GM13977 (cell line): ENCODE data around the gene MLLT10.

ENCODE experiments used
- DNase-seq: peaks from one replicate; pipeline ENCODE4 v3.0.0; 2012; ENCODE audit warnings: low spot score
- in situ Hi-C: fragments of 300-500 bp; cut with MboI; formaldehyde crosslinking; loops from one replicate; pipeline ENCODE4 v1.12.0; 2022; ENCODE audit warnings: low sequenced_read_pairs, low pct_unique_long_range_greater_than_20kb, mixed read lengths, inconsistent platforms; ENCODE audit not compliant: unreplicated experiment
- TF ChIP-seq, protein P1 (sequence below): IDR thresholded peaks from 2 replicates; pipeline ENCODE4 v1.5.1; 2012; ENCODE audit warnings: mild to moderate bottlenecking, control low read depth; ENCODE audit not compliant: insufficient read depth; ENCODE audit errors: extremely low read depth, missing control alignments

The MLLT10 gene

DNA sequence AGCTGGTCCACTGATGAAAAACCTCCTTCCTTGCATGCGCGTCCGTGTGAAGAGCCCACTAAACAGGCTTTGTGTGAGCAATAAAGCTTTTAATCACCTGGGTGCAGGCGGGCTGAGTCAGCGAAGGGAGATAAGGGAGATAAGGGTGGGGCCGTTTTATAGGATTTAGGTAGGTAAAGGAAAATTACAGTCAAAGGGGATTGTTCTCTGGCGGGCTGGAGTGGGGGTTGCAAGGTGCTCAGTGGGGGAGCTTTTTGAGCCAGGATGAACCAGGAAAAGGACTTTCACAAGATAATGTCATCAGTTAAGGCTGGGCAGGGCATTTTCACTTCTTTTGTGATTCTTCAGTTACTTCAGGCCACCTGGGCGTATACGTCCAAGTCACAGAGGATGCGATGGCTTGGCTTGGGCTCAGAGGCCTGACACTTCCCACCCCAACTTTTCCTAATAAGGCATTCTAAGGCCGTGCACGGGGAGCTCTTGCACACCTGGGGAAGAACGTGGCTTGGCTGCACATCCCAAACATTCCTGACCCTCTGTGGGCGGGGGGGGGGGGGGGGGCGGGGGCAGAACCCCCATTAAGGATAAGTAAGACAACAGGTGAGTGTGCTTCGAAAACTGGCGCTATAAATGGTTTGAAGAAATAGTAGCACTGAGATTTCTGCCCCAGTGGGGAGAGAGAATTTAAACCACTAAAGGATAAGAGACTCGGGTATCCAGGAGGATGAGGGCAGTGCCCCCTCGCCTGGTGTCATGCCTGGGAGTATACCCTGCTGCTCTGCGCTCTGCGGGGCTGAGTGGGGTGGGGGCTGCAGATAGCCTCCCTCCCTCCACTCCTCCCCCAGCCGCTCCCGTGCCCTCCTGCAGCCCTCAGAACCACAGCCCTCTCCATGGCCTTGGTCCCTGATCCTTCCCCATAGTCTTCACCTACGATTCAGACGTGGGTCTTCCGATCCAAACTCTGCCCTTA is 217.6 kb downstream of the MLLT10 start:
- TF ChIP-seq, protein P1, sequence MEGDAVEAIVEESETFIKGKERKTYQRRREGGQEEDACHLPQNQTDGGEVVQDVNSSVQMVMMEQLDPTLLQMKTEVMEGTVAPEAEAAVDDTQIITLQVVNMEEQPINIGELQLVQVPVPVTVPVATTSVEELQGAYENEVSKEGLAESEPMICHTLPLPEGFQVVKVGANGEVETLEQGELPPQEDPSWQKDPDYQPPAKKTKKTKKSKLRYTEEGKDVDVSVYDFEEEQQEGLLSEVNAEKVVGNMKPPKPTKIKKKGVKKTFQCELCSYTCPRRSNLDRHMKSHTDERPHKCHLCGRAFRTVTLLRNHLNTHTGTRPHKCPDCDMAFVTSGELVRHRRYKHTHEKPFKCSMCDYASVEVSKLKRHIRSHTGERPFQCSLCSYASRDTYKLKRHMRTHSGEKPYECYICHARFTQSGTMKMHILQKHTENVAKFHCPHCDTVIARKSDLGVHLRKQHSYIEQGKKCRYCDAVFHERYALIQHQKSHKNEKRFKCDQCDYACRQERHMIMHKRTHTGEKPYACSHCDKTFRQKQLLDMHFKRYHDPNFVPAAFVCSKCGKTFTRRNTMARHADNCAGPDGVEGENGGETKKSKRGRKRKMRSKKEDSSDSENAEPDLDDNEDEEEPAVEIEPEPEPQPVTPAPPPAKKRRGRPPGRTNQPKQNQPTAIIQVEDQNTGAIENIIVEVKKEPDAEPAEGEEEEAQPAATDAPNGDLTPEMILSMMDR = no peak
- DNase-seq = no peak
- in situ Hi-C loops = no loop called here

DNA sequence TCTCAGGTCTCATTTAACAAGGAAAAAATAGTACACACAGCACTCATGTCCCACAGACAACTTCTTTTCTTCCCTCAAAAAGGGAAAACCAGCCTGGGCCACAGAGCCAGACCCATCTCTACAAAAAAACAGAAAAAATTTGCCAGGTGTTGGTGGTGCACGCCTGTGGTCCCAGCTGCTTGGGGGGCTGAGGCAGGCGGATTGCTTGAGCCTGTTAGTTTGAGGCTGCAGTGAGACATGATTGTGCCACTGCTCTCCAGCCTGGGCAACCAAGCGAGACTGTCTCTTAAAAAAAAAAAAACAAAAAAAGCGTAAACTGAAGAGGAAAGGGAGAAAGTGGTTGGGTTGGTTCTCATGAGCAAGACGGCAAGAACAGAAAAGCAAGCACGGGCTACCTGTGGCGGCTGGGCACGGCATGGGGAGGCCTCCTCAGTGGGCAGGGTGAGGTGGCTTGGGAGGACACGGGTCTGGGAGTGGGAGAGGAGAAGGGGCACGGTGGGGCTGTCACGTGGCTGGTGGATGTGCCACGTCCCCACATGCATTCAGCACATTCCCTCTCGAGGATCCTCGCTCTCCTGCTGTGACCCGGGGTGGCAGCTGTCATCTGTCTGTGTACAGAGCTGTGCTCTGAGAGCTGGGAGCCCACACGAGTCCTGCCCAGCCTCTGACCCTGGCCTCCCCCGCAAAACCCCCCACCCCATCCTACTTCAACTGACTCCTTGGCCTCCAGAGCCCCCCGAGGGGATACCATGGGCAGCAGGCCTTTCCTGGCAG is 219.7 kb downstream of the MLLT10 start:
- no peak for DNase-seq
- in situ Hi-C loops = no loop called here
- TF ChIP-seq, protein P1 = no peak

DNA sequence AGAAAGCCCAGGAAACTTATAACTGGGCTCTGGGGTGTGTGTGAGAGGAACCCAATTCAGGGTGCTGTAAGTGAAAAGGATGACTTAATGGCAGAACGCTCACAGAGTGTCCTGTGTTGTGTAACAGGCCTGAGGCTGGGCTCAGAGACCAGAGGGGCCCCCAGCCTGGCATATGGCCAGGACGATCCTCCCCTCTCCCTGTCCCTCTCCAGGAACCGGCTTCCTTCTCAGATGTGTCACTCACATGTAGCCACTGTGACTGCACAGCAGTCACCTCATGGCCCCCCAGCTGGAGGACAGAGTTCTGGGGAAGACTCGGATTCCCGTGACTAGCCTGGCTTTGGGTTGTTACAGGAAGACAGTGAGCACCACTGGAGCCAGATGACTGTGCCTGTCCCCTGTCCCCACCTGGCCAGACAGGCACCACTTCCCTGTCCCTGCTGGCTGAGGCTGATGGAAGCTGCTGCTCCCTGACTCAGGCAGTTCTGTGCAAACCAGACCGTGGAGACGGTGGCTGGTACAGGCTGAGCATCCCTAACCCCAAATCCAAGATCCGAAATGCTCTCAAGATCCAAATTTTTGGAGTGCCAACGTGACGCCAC is 220.5 kb downstream of the MLLT10 start:
- no peak for DNase-seq
- in situ Hi-C loops = no loop called here
- TF ChIP-seq, protein P1 = no peak

DNA sequence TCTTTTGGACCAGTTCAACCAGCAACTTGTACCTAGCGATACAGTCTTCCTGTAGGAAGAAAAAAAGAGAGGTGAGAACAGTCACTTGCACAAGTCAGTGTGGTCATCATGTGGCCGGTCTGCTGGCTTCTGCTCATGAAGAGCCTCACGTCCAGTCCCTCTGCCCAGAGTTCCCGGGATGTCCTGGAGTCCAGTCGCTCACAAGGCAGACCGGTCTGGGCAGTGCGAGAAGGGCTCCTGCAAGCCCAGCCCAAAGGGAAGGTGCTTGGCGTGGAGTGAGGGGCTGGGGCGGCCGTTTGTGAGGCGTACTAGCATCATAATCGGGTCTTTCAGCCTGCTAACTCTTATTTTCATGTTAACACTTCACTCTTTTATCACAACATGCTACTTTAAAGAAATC is 222.7 kb downstream of the MLLT10 start:
- in situ Hi-C loops = no loop called here
- TF ChIP-seq, protein P1 = no peak
- no peak for DNase-seq

GRCh38 chr10:21757185-21757901 is 223.3 kb downstream of the MLLT10 start:
- TF ChIP-seq, protein P1 = no peak
- no peak for DNase-seq
- in situ Hi-C loops = no loop called here

DNA sequence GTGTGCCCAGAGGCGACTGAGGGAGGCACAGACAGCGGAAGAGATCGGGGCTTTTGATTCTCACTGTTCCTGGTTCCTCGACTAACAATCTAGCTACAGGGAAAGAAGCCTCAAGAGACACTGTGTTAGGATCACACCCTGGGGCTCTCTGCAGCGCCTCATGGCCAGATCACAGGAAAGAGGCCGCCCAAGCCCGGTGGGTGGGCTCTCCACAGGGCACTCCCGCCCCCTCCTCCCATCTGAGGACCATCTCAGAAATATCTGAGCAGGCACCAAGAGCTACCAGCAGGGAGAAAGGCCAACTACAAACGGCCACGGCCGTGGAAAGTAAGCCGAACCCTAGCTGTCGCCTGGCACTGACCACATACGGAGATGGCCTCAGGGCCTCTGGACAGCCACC is 224.2 kb downstream of the MLLT10 start:
- DNase-seq = no peak
- in situ Hi-C loops = no loop called here
- TF ChIP-seq, protein P1 = no peak
